HepG2 (cell line): ENCODE results near the gene SPOCD1. TPM values are rescaled to one million over a fixed set of nuclear protein-coding genes. Genes with fewer than 3 reads are reported as not detected.

Experiments used
- ATAC-seq: fragments of 200-7000 bp; cut with Tn5 transposase; 3 replicates; pipeline ENCODE4 v1.9.1; 2020; ENCODE audit warnings: mild to moderate bottlenecking, moderate library complexity
- BruUV-seq: library from RNA; stranded (reverse); fragments of 400-500 nt; replicated peaks from 2 replicates; lab custom pipeline; 2021; lab: Mats Ljungman, UMichigan
- CTCF ChIA-PET: fragments of 300-600 bp; formaldehyde crosslinking; extraction: SDS; loops from one replicate; lab custom pipeline; 2021; ENCODE audit warnings: low total read pairs, inconsistent platforms, low intra/inter-chr PET ratio; lab: Yijun Ruan, JAX
- POLR2A ChIA-PET: fragments of 350-600 bp; sonication (Branson Sonifier 250); formaldehyde crosslinking; loops from one replicate; lab custom pipeline; 2020; ENCODE audit warnings: antibody characterized with exemption, inconsistent platforms; lab: Yijun Ruan, JAX
- DNase-seq: peaks from one replicate; pipeline ENCODE4 v3.0.0-alpha.2; 2015; ENCODE audit warnings: low spot score
- FAIRE-seq: peaks from 3 replicates; lab custom pipeline; 2011; peaks lifted over from hg19 to GRCh38; lab: Jason Lieb, UNC
- H2AFZ ChIP-seq: one replicate; pipeline ENCODE4 v1.6.1; 2011; ENCODE audit warnings: low read length, inconsistent platforms
- H3K27ac ChIP-seq: fragments of 300-600 bp; 3 replicates; pipeline ENCODE4 v1.8.0; 2011; ENCODE audit warnings: mixed run types, mild to moderate bottlenecking, mixed read lengths, low read length, inconsistent platforms; ENCODE audit not compliant: insufficient read depth; ENCODE audit errors: extremely low read length
- H3K27me3 ChIP-seq, 2 experiments: fragments of 200-600 bp in 1 of 2; 2 replicates in 1 of 2; 3 replicates in 1 of 2; pipeline versions ENCODE4 v1.6.0 to v1.8.0; 2011; ENCODE audit warnings: low read length in 2 of 2, mild to moderate bottlenecking in 2 of 2, moderate library complexity in 2 of 2, inconsistent platforms in 1 of 2; ENCODE audit not compliant: insufficient read depth in 2 of 2, control insufficient read depth in 1 of 2
- H3K36me3 ChIP-seq, 2 experiments: fragments of 200-600 bp in 1 of 2; replicated peaks in 1 of 2; 2 replicates in 1 of 2; 3 replicates in 1 of 2; pipeline versions ENCODE4 v1.5.1 to v1.8.0; 2011; ENCODE audit warnings: low read length in 2 of 2, inconsistent platforms in 1 of 2; ENCODE audit not compliant: insufficient read depth in 2 of 2, control insufficient read depth in 1 of 2
- H3K4me1 ChIP-seq: 2 replicates; pipeline ENCODE4 v1.5.1; 2012; ENCODE audit warnings: low read length, inconsistent platforms; ENCODE audit not compliant: insufficient read depth
- H3K4me2 ChIP-seq: 2 replicates; pipeline ENCODE4 v1.6.0; 2011; ENCODE audit warnings: low read depth, low read length, inconsistent platforms
- H3K4me3 ChIP-seq, 3 experiments: fragments of 200-600 bp in 1 of 3; sonication (generic), shearing (Covaris generic) in 1 of 3; replicated peaks in 1 of 3; 2 replicates each; pipeline ENCODE4 v1.5.1; 2011 to 2016; ENCODE audit warnings: low read length in 3 of 3, inconsistent platforms in 2 of 3, low read depth in 2 of 3, mild to moderate bottlenecking in 2 of 3, control low read depth in 1 of 3, mixed read lengths in 1 of 3; ENCODE audit not compliant: insufficient read depth in 1 of 3
- H3K79me2 ChIP-seq: one replicate; pipeline ENCODE4 v1.6.1; 2011; ENCODE audit warnings: low read length, inconsistent platforms; ENCODE audit not compliant: insufficient read depth
- H3K9ac ChIP-seq: 2 replicates; pipeline ENCODE4 v1.6.0; 2011; ENCODE audit warnings: mild to moderate bottlenecking, low read depth, low read length, inconsistent platforms; ENCODE audit not compliant: insufficient read depth
- H3K9me3 ChIP-seq: 2 replicates; pipeline ENCODE4 v1.5.1; 2012; ENCODE audit warnings: mild to moderate bottlenecking, low read length
- H4K20me1 ChIP-seq: 2 replicates; pipeline ENCODE4 v1.6.0; 2011; ENCODE audit warnings: inconsistent platforms, mild to moderate bottlenecking, low read length, moderate library complexity; ENCODE audit not compliant: insufficient read depth
- CEBPG ChIP-seq: IDR thresholded peaks from 2 replicates; pipeline ENCODE4 v1.6.1; 2016
- MBNL3 ChIP-seq: fragments of 250-450 bp; sonication (Bioruptor Pico); conservative IDR thresholded peaks from 2 replicates; pipeline ENCODE4 v1.8.0; 2022; ENCODE audit warnings: mild to moderate bottlenecking, inconsistent platforms
- RELA ChIP-seq: sonication (generic); formaldehyde crosslinking; IDR thresholded peaks from 2 replicates; pipeline ENCODE4 v1.4.0; 2020; ENCODE audit warnings: missing genetic modification reagents
- SKI ChIP-seq: fragments of 450-650 bp; IDR thresholded peaks from one replicate; pipeline ENCODE4 v1.6.1; 2018; ENCODE audit warnings: mild to moderate bottlenecking; ENCODE audit not compliant: partially characterized antibody
- XRCC5 ChIP-seq: fragments of 200-400 bp; formaldehyde crosslinking; optimal IDR thresholded peaks from 2 replicates; pipeline ENCODE3; 2017; ENCODE audit warnings: mild to moderate bottlenecking, low read length
- ZBTB8A ChIP-seq: sonication (generic); formaldehyde crosslinking; IDR thresholded peaks from 2 replicates; pipeline ENCODE4 v1.4.0; 2020; ENCODE audit warnings: mild to moderate bottlenecking, low read depth, missing genetic modification reagents, borderline replicate concordance
- WGBS: methylation state at CpG from one replicate; pipeline ENCODE4 v1.1.6; 2017; ENCODE audit warnings: low lambda C conversion rate; 5-methylcytosine and 5-hydroxymethylcytosine counted together
- in situ Hi-C: cut with HindIII; loops from 2 replicates; pipeline ENCODE4 v1.10.0; 2017; ENCODE audit warnings: low pct_unique_long_range_greater_than_20kb; ENCODE audit not compliant: extremely low pct_ligation_motif_present
- intact Hi-C: fragments of 100-400 bp; cut with micrococcal nuclease; formaldehyde crosslinking; loops from one replicate; pipeline ENCODE4 v1.10.0; 2022; ENCODE audit not compliant: unreplicated experiment
- polyA plus RNA-seq, 8 experiments: library from polyadenylated mRNA; depleted of rRNA in 3 of 8; stranded (reverse) in 7 of 8; unstranded in 1 of 8; fragments of >200 nt; fragmentation: Illumina TruSeq in 4 of 8; extraction: Trizol in 4 of 8; gene quantifications; 2 replicates each; pipeline versions ENCODE4 v1.2.1 to v1.2.3, GENCODE V29; 2011 to 2016; ENCODE audit warnings: low read depth in 4 of 8, missing spikeins in 1 of 8, mixed read lengths in 1 of 8; ENCODE audit not compliant: insufficient read depth in 1 of 8
- total RNA-seq, 5 experiments: library from RNA; depleted of rRNA; stranded (reverse); fragments of >200 nt; fragmentation: Illumina TruSeq; extraction: Trizol; gene quantifications; 2 replicates each; pipeline ENCODE4 v1.2.3, GENCODE V29; 2016; ENCODE audit warnings: low read depth in 1 of 5
- TF ChIP-seq, protein P1 (sequence below): sonication (generic); formaldehyde crosslinking; conservative IDR thresholded peaks from 2 replicates; pipeline ENCODE4 v1.5.0; 2020; ENCODE audit warnings: missing genetic modification reagents
- TF ChIP-seq, protein P2 (sequence below): fragments of 450-650 bp; IDR thresholded peaks from 2 replicates; pipeline ENCODE4 v1.6.1; 2016
- TF ChIP-seq, protein P3 (sequence below): sonication (generic); formaldehyde crosslinking; IDR thresholded peaks from 2 replicates; pipeline ENCODE4 v1.5.0; 2020; ENCODE audit warnings: missing genetic modification reagents, mild to moderate bottlenecking, borderline replicate concordance

SPOCD1 gene
- total and polyA plus RNA-seq, 2 of the 13 experiments (the other 11 are each of a cell fraction or from before 2014, with no cell fraction given), result 0.24 to 0.29 TPM

DNA sequence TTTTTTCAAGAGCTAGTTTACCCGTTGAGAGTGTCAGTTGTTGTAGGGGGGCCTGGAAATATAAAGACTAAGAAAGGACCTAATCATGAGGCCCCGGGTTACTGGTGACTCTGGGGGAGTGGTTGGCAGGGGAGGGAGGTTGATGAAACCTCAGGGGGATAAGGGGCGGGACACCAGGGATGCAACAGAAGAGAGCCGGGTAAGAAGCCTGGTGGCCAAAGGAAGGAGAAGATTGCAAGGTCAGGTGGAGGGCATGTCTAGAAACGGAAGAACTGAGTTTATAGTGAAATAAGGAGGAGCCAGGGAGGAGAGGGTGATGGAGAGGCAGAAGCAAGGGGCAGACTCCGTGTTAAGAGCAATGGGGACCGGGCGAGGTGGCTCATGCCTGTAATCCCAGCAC is 12.5 kb upstream of the SPOCD1 start:
- no peak overlapping the region for H3K4me3 ChIP-seq
- no peaks in the 10 kb centered on the region for H3K79me2 ChIP-seq
- DNase-seq, result no peak
- H3K27ac ChIP-seq, result no peak overlapping the region
- no peaks in the 10 kb centered on the region for H4K20me1 ChIP-seq
- peaks cover 46% of the 10 kb centered on the region for H3K4me1 ChIP-seq
- POLR2A ChIA-PET, result no interaction called here
- TF ChIP-seq MBNL3 (no peak), RELA (CRISPR knock-in tag) (no peak), ZBTB8A (no peak), SKI (no peak), CEBPG (CRISPR knock-in tag) (no peak), XRCC5 (no peak)
- TF ChIP-seq, protein P1, sequence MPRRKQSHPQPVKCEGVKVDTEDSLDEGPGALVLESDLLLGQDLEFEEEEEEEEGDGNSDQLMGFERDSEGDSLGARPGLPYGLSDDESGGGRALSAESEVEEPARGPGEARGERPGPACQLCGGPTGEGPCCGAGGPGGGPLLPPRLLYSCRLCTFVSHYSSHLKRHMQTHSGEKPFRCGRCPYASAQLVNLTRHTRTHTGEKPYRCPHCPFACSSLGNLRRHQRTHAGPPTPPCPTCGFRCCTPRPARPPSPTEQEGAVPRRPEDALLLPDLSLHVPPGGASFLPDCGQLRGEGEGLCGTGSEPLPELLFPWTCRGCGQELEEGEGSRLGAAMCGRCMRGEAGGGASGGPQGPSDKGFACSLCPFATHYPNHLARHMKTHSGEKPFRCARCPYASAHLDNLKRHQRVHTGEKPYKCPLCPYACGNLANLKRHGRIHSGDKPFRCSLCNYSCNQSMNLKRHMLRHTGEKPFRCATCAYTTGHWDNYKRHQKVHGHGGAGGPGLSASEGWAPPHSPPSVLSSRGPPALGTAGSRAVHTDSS, result no peak
- TF ChIP-seq, protein P2, sequence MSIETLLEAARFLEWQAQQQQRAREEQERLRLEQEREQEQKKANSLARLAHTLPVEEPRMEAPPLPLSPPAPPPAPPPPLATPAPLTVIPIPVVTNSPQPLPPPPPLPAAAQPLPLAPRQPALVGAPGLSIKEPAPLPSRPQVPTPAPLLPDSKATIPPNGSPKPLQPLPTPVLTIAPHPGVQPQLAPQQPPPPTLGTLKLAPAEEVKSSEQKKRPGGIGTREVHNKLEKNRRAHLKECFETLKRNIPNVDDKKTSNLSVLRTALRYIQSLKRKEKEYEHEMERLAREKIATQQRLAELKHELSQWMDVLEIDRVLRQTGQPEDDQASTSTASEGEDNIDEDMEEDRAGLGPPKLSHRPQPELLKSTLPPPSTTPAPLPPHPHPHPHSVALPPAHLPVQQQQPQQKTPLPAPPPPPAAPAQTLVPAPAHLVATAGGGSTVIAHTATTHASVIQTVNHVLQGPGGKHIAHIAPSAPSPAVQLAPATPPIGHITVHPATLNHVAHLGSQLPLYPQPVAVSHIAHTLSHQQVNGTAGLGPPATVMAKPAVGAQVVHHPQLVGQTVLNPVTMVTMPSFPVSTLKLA, result no peak
- TF ChIP-seq, protein P3, sequence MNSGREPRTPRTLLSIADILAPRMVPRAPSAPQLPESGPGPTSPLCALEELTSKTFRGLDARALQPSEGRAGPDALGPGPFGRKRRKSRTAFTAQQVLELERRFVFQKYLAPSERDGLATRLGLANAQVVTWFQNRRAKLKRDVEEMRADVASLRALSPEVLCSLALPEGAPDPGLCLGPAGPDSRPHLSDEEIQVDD (CRISPR knock-in tag), result no peak
- CTCF ChIA-PET, result no interaction called here
- H2AFZ ChIP-seq, result no peak overlapping the region
- no peaks in the 10 kb centered on the region for H3K36me3 ChIP-seq
- FAIRE-seq, result no peak
- no peak overlapping the region for H3K4me2 ChIP-seq
- 31% methylated on average over 8 of the region's 8 CpGs for WGBS
- peaks cover 6 to 24% of the 10 kb centered on the region in 2 experiments; a peak in 4 of 5 replicates for H3K27me3 ChIP-seq
- in situ Hi-C loops, result no loop called here
- intact Hi-C loops, result no loop called here
- ATAC-seq, result no peak
- H3K9me3 ChIP-seq, result no peaks in the 10 kb centered on the region
- H3K9ac ChIP-seq, result no peak overlapping the region
- BruUV-seq, result no TSS peak
